Measurements from ENCODE around the gene TCEA3.

The TCEA3 gene

DNA sequence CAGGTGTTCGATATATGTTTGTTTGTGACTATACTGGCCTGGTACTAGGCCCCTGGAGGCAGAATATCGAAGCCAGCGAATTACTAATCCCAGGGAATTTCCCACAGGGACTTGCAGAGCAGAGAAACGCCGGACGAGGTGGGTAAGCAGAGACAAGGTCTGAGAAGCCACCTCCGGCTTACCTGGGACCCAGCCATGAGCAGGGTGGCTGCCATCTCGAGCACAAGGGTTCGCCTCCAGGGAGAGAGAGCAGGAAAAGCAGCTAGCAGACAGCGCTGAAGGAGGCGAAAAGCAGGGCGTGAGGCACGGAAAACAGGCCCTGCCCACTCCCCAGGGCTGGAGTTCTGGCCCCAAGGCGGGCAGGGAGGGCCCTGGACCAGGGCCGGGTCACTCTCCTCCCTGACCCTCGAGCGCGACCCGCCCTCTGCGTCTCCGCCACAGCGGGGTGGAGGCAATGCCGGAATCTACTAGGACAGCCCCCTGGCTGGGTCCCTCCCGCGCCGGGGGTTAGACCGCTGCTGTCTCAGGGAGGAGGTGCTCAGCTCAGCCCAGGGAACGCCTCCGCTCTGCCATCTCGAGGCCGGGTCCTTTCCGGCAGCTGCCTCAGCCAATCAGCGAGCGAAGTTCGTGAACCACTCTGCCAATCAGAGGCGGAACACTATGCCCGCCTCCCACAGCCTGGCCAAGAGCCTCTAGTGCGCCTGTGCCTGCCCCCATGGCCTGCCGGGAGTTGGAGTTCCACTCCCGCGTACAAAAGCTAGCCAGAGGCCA, 56.6 kb downstream of the TCEA3 start:
- peak; percentile 96 for DNase-seq (ENCODE audit: low read depth in 2 of 2)

DNA sequence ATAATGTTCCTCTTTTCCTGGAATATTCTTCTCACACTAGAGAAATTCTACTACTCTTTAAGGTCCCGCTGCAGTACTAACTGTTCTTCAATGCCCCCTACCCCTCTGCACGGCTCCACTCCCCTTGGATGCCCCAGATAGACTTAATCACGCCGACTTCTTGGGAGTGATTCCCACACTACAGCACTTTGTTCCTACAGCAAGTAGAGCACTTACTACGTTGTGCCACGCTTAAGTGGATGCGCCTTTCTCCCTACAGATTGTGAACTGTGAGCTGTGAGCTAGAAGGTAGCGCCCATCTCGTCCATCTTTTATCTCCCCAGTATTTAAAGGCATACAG, 57.1 kb downstream of the TCEA3 start:
- no peak for DNase-seq (ENCODE audit: low read depth in 2 of 2)

DNA sequence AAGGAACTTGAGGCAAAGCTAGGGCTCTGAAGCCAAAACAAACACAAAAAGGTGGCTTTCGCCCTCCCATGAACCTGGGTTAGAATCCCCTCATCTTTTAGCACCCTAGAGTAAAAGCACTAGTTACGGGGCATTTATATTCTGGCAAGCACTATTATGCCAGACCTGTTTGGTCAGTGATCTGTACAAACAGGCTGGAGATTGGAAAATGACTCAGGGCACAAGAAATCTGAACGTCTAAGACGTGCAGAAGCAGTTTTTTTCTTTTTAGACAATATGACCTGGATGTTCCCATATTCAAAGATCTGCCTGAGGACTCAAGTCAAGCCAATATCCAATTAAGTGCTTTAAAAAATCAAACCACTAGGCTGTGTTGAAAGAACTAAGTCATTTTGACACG, 58.0 kb downstream of the TCEA3 start:
- DNase-seq (ENCODE audit: low read depth in 2 of 2), result no peak

DNA sequence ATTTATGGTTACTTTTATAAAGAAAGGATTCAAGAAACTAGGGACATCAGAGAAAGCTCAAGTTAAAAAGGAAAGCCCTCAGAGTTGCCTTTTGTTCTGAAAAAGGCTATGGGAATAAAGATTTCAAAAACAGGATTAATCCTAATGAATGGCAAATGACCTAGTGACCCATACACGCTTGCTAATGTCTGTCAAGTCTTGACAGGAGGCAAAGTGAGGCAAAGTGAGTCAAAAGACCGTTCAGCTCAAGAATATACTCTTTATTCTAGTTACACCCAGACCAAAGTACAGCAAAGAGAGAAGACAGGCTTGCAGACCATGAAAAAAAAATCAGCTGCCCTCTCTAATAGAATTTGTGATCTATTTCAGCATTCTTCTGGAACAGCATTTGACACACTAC, 58.4 kb downstream of the TCEA3 start:
- DNase-seq (ENCODE audit: low read depth in 2 of 2), result no peak

DNA sequence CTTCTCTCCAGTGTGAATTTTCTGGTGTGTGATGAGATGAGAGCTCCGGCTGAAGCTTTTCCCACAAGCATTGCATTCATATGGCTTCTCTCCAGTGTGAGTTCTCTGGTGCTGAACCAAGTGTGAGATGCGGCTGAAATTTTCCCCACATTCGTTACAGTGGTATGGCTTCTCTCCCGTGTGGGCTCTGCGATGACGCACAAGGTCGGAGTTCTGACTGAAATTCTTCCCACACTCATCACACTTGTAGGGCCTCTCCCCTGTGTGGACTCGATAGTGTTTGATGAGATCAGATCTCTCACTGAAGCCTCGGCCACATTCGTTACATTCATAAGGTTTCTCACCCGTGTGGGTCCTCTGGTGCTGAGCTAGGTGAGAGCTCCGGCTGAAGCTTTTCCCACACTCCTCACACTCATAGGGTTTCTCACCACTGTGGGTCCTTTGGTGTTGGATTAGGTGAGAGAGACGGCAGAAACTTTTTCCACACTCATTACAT, 62.3 kb downstream of the TCEA3 start:
- no peak for DNase-seq (ENCODE audit: low read depth in 2 of 2)

DNA sequence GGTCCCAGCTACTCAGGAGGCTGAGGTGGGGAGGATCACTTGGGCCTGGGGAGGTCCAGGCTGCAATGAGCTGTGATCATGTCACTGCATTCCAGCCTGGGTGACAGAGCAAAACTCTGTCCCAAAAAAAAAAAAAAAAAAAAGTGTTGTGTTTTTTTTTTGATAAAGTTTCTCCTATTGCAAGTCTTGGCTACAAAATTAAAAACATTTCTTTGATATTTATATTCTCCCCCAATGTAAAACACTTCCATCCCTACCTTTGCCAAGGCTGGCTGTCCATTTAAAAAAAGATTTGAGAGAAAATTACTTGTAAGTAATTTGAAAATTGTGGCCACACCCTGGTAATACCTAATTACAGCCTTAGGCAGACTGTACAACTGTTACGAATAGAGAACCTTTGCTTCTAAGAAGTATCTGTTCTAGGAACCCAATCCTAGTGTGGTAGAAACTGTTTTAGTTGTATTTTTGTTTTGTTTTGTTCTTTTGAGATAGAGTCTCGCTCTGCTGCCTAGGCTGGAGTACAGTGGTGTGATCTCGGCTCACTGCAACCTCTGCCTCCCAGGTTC, 66.2 kb downstream of the TCEA3 start:
- DNase-seq (ENCODE audit: low read depth in 2 of 2), result no peak

DNA sequence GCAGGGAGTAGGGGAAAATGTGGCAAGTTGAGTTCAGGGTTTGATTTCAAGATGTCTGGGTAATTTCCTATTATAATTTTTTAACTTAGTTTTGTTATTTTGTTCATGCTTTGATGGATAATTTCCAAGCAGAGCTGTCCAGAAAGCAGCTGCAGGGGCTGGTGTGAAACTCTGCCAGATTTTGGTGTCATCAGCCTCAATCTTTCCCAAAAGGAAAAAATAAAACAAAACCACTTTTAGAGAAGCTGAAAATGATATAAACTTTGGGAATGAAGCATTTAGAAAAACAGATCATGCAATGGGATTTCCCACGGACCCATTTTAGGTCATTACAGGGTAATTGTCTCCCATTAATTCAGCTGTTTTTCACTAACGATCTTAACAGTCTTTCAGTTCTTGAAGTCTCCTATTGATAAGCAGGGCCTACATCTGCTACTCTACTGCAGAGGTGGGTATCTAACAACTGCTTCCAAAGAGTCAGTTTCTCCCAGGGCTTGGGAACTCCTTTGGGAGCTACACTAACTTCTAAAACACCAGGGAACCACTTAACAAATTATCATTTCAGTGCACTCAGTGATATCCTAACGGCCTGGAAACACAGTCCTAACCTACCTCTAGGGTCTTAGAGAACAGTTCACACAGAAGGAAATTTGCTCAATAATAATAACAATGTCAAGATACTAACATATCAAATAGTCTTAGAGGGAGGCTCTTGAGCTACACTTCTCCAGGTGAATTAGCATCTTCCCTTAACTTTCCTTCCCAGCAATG, 67.2 kb downstream of the TCEA3 start:
- no peak for DNase-seq (ENCODE audit: low read depth in 2 of 2)

DNA sequence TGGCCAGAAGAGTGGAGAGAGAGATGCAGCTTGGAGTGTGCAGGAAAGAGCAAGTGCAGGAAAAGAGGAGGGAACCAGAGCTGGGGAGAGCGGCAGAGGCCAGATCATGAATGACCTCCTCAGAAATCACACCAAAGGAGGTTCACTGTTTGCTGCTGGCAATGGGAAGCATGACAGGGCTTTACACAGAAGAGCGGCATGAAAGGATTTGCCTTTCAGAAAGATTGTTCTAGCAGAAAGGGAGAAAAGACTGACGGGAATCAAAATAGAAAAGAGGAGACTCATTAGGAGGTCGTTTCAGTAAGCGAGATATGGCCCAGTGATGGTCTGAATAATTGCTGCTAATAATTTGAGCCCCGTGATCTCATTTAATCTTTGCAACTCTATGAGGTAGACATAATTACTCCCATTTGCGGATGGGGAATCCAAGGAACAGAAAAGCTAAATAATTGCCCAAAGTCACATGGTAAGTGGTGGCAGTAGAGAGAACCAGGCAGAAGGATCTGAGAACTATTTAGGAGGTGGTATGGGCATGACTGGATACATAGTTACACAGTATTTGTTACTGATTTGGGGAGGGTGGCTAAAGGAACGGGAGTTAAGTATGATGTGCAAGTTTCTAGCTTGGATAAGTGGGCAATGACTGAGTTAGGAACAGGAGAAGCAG, 67.9 kb downstream of the TCEA3 start:
- no peak for DNase-seq (ENCODE audit: low read depth in 2 of 2)

DNA sequence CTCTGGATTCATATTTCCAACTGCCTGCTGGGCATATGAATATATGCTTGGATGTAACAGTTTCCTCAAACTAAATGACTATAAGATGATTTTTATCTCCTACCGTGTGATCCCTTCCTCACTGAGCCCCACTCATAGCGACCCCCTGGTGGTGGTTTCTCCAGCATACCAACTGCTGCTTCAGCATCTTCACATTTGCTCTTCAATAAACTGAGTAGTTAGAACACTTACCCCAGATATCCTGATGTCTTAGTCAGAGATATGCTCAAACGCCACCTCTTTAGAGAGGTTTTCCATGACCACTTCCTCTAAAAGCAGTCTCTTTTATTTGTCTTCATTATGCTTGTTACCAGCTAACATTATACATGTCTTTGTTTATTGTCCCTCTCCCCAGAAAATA, 70.3 kb downstream of the TCEA3 start:
- no peak for DNase-seq (ENCODE audit: low read depth in 2 of 2)

DNA sequence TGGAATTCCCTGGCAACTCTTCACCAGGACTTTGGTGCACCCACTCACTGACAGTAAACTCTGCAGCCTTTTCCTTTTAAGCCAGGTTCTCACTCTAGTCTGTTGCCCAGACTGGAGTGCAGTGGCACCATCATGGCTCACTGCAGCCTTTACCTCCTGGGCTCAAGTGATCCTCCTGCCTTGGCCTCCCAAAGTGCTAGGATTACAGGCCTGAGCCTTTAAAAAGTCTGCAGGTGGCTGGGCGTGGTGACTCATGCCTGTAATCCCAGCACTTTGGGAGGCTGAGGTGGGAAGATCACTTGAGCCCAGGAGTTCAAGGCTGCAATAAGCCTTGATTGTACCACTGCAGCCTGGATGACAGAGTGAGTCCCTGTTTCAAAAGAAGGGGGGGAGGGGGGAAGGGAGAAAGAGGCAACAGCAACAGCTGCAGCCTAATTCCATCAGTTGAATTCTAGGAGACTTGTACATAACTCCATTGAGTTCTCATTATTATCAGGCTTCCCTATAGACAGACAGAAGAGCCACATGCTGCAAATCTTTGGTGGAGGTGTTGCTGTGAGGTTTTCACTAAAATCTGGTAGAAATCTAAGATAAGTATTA, 72.4 kb downstream of the TCEA3 start:
- no peak for DNase-seq (ENCODE audit: low read depth in 2 of 2)

DNA sequence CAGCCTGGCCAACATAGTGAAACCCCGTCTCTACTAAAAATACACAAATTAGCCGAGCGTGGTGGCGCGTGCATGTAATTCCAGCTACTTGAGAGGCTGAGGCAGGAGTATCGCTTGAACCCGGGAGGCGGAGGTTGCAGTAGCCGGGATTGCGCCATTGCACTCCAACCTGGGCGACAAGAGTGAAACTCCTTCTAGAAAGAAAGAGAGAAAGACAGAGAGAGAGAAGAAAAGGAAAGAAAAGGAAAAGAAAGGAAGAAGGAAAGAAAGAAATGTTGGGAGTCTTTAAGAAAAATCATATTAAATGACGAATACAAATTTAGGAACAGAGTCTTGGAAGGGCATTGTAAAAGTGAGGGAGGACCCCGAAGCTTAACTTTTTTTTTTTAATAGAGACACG, 78.6 kb downstream of the TCEA3 start:
- no peak for DNase-seq (ENCODE audit: low read depth in 2 of 2)

DNA sequence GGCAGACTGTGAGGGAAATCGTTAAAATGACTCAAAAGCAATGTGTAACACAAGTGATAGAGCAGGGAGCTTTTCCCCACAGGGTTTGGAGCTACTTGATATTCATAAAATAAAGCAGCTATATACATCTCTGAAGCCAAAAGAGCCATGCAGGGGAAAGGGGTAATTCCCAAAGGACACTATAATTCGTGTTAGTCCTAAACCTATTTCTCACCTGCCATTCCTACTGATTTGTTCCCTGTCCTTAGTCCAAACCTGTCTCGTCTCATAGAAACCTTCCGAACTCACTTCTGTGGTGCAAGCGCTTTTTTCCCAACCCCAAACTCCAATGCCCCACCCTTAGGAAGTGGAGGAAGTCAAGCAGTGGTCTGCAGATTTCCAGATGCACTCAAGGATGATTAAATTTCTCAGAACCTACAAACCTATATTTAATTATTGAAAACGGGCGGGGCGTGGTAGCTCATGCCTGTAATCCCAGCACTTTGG, 79.5 kb downstream of the TCEA3 start:
- DNase-seq (ENCODE audit: low read depth in 2 of 2), result no peak

DNA sequence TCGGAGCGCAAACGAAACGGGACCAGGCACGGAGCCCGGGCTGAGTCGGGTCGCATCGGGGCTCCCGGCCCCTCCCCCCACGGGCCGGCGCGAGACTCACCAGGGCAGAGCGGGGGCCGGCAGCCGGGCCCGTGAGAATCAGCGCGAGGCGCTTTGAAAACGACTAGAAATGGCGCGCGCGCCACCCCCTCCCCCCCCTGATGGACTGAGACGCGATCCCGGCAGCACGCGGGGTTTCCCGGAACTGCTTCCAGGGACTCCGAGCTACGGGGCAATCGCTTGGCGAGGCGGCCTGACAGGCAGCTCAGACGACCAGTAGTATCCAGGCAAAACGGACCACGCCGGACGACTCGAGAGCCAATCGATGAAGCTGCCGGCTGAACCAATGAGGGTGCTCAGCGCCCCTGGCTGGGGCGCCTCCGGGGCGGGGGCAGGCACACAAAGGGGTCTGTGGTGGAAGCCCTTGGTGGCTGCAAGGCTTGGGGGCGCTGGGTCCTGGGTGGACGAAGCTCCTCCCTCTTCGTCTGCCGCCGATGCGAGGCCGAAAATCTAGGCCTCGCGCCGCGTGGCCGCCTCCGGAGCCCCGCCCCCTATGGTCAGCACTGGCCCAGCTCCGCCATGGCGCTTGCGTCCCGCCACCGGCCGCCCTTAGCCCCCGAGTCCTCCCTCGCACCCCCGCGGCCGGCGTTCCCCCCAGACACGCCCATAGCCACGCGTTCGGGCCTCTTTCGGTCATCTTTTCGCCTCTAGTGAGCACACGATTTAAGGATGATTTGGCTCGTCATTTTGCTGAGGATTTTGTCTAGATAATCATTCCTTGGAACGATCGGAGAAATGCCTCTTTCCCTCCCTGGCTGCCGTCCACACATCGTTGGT, 80.2 kb downstream of the TCEA3 start, which contains the start of gene HNRNPR:
HNRNPR (minus strand) TSS at position 174 of the 876 bp plus-strand sequence. CDS start 3,276 bp downstream, outside the sequence.
- peak; percentile 100 for DNase-seq (ENCODE audit: low read depth in 2 of 2)

DNA sequence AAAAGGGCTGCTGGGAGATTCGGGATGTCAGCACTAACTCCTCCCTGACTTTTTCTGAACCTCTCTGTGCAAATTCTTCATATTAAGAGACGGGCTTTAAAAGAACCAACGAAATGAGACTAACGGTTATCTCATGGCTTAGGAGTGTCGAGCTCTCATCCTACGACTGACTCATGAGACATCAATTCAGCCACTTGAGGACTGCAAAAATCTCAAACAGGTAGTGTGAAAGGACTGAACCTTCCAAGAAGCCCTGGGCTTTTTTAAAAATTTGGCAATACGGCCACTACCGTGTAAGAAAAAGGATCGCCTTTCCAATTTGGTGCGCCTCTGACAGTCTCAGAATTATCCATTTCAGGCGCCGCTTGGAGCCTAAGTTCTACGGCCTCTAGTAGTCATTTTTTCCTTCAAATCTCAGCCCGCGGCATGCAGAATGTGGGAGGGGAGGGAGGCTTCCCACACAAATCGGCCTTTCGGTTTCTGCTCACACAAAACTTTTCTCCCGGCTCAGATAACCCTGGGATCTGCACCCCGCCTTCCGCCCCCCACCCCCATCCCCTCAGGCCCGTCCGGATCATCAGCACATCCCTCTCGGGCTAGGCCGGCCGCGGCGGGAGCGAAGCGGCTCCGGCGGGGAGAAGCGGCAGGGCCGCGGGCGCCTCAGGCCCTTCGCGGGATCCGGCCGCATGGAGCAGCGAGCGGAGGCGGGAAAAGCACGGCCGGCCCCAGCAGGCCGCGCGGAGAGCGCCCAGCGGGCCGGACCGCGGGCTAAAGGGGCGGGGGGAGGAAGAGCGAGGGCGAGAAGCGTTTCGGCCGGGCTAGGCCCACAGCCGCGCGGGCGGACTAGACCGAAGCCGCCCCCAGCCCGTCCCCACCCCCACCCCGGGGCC, 81.1 kb downstream of the TCEA3 start:
- peak in 1 of 2 experiments; percentile 44 for DNase-seq (ENCODE audit: low read depth in 2 of 2)

DNA sequence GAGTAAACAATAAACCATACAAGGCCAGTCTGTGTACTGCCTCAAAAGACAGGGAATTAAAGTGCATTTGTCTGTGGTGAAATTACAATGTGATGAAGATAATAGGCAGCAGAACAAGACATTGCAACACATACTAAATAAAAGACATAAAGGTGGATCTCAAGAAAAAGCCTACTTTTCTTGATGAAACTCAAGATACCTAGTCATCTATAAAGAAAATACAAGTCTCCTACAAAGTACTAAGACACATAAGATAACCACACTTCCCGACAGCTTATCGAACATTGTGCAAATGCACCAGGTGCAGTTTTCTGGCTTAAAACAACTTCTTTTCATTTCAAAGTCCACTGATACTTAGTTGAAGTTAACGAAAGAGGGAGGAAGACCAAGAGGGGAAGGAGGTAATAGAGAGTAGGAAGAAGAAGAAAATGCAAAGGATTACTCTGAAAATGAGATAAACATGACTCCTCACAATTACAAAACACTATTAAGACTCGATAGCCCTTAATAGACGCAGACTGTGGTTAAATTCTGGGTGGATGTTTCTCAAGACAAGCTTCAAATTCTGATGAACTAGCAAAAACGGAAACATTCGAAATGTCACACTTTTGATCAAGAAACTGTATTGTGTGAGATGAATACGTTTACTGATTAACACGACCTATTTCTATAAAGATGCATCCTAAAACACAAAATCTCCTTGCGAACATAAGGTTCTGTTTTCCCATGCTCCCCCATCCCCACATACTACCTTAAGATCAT, 82.4 kb downstream of the TCEA3 start:
- DNase-seq (ENCODE audit: low read depth in 2 of 2), result no peak

DNA sequence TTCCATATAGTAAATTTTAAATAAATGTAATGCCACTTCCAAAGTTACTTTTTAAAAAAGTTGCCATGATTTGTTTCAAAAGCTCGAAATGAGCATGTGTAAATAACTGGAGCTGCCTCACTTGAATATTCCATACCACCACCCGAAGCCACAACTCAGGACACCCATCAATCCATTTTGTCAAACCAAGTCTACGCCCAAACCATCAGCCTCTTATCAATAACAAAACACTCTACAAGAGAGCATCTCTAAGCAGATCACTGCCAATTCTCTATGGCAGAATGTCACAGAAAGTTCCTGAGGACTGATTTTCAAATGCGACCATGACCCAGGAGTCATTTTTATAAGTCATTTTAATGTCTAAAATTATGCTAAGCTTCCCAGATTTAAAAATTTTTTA, 84.9 kb downstream of the TCEA3 start:
- DNase-seq (ENCODE audit: low read depth in 2 of 2), result no peak

DNA sequence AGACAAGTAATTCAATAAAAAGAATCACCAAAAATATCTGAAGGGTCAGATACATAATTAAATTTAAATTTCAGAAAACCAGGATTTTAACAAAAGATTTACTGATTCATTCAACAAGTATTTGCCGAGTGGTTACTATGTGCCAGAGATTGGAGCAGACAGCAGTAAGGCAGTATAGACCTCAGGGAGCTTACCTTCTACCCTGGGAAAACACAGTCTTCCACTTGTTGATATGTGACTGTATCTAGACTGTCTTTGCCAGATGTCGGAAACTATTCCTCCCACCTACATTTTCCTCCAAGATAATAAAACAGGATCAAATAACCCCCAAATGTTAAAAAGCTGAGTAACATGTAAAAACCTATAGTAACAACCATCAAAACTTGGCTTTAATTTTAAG, 86.7 kb downstream of the TCEA3 start:
- DNase-seq (ENCODE audit: low read depth in 2 of 2), result no peak

DNA sequence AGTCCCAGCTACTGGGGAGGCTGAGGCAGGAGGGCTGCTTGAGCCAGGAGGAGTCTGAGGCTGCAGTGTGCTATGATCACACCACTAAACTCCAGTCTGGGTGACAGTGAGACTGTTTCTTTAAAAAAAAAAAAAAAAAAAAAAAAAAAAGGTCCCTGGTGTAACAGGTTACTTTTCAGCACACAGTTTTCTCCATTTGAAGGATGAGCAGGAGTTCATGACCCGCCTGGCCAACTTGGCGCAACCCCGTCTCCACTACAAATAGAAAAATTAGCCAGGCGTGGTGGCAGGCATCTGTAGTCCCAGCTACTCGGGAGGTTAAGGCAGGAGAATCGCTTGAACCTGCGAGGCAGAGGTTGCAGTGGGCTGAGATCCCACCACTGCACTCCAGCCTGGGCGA, 92.8 kb downstream of the TCEA3 start:
- DNase-seq (ENCODE audit: low read depth in 2 of 2), result no peak
